ENCODE data around the gene PLAAT4.
"Not testable (repeated sequence)": the region's sequence is repeated elsewhere in the genome, so short reads cannot be mapped to it uniquely, and the experiment has no call there.

Gene PLAAT4

GRCh38 chr11:63523151-63523550 lies 13.5 kb upstream of the PLAAT4 start:
- H3K4me3 Mint-ChIP-seq: no peak overlapping the region
- H3K9me3 Mint-ChIP-seq: peaks cover 4% of the 10 kb centered on the region
- ATAC-seq: no peak
- H3K4me1 Mint-ChIP-seq: peaks cover 6% of the 10 kb centered on the region
- no peak overlapping the region for H3K27ac Mint-ChIP-seq
- no peaks in the 10 kb centered on the region for H3K27me3 Mint-ChIP-seq
- no peak for DNase-seq
- H3K36me3 Mint-ChIP-seq (ENCODE audit: low read depth): no peaks in the 10 kb centered on the region

- H3K27ac Mint-ChIP-seq: no peak overlapping the region
- peaks cover 4% of the 10 kb centered on the region for H3K9me3 Mint-ChIP-seq
- no peak for ATAC-seq
Observed at GRCh38 chr11:63527667-63528066, 8.9 kb upstream of the PLAAT4 start.

GRCh38 chr11:63528156-63528555 lies 8.5 kb upstream of the PLAAT4 start:
- not testable (repeated sequence) for DNase-seq; H3K27me3 Mint-ChIP-seq; H3K36me3 Mint-ChIP-seq (ENCODE audit: low read depth); H3K9me3 Mint-ChIP-seq; ATAC-seq; H3K27ac Mint-ChIP-seq; H3K4me3 Mint-ChIP-seq
- H3K4me1 Mint-ChIP-seq: peaks cover 36% of the 10 kb centered on the region

More at GRCh38 chr11:63527667-63528066, 8.9 kb upstream of the PLAAT4 start:
- Mint-ChIP-seq H3K36me3 (ENCODE audit: low read depth) (no peaks in the 10 kb centered on the region), H3K4me3 (no peak overlapping the region), H3K27me3 (no peaks in the 10 kb centered on the region), H3K4me1 (peaks cover 32% of the 10 kb centered on the region)
- no peak for DNase-seq

GRCh38 chr11:63528729-63529278 lies 7.8 kb upstream of the PLAAT4 start:
- not testable (repeated sequence) for H3K4me3 Mint-ChIP-seq; H3K9me3 Mint-ChIP-seq; H3K27ac Mint-ChIP-seq; DNase-seq; ATAC-seq; H3K27me3 Mint-ChIP-seq; H3K36me3 Mint-ChIP-seq (ENCODE audit: low read depth)
- H3K4me1 Mint-ChIP-seq: peaks cover 43% of the 10 kb centered on the region

GRCh38 chr11:63529373-63529772 lies 7.2 kb upstream of the PLAAT4 start:
- ATAC-seq; DNase-seq; H3K27me3 Mint-ChIP-seq; H3K27ac Mint-ChIP-seq; H3K9me3 Mint-ChIP-seq; H3K4me3 Mint-ChIP-seq; H3K36me3 Mint-ChIP-seq (ENCODE audit: low read depth): not testable (repeated sequence)
- H3K4me1 Mint-ChIP-seq: peaks cover 49% of the 10 kb centered on the region

GRCh38 chr11:63530021-63530420 lies 6.6 kb upstream of the PLAAT4 start:
- DNase-seq (no peak), ATAC-seq (no peak)
- Mint-ChIP-seq H3K4me3 (no peak overlapping the region), H3K27ac (no peak overlapping the region), H3K9me3 (no peaks in the 10 kb centered on the region), H3K27me3 (no peaks in the 10 kb centered on the region), H3K4me1 (peaks cover 54% of the 10 kb centered on the region), H3K36me3 (ENCODE audit: low read depth) (no peaks in the 10 kb centered on the region)

- H3K27me3 Mint-ChIP-seq; H3K9me3 Mint-ChIP-seq; H3K4me3 Mint-ChIP-seq; H3K36me3 Mint-ChIP-seq (ENCODE audit: low read depth): not testable (repeated sequence)
- Mint-ChIP-seq H3K27ac (peak overlapping the region; percentile 62), H3K4me1 (peaks cover 66% of the 10 kb centered on the region)
- DNase-seq (peak; percentile 37), ATAC-seq (peak; percentile 79)
Observed at GRCh38 chr11:63531074-63531792, 5.4 kb upstream of the PLAAT4 start.

GRCh38 chr11:63532117-63532516 lies 4.5 kb upstream of the PLAAT4 start:
- Mint-ChIP-seq H3K27me3 (no peaks in the 10 kb centered on the region), H3K27ac (no peak overlapping the region), H3K36me3 (ENCODE audit: low read depth) (no peaks in the 10 kb centered on the region), H3K4me1 (peaks cover 75% of the 10 kb centered on the region), H3K9me3 (no peaks in the 10 kb centered on the region), H3K4me3 (no peak overlapping the region)
- no peak for DNase-seq
- ATAC-seq: no peak

- no peaks in the 10 kb centered on the region for H3K27me3 Mint-ChIP-seq
- no peaks in the 10 kb centered on the region for H3K36me3 Mint-ChIP-seq (ENCODE audit: low read depth)
- no peak overlapping the region for H3K4me3 Mint-ChIP-seq
- H3K4me1 Mint-ChIP-seq: peaks cover 82% of the 10 kb centered on the region
- no peak overlapping the region for H3K27ac Mint-ChIP-seq
- no peaks in the 10 kb centered on the region for H3K9me3 Mint-ChIP-seq
- DNase-seq: no peak
- ATAC-seq: no peak
Observed at GRCh38 chr11:63532799-63533475, 3.7 kb upstream of the PLAAT4 start.

- H3K4me1 Mint-ChIP-seq: peaks cover 90% of the 10 kb centered on the region
- no peaks in the 10 kb centered on the region for H3K36me3 Mint-ChIP-seq (ENCODE audit: low read depth)
- H3K9me3 Mint-ChIP-seq: no peaks in the 10 kb centered on the region
- DNase-seq (no peak), ATAC-seq (no peak)
- no peaks in the 10 kb centered on the region for H3K27me3 Mint-ChIP-seq
- no peak overlapping the region for H3K27ac Mint-ChIP-seq
- H3K4me3 Mint-ChIP-seq: no peak overlapping the region
Observed at GRCh38 chr11:63534076-63534475, 2.5 kb upstream of the PLAAT4 start.

- peak overlapping the region; percentile 29 for H3K4me3 Mint-ChIP-seq
- no peaks in the 10 kb centered on the region for H3K36me3 Mint-ChIP-seq (ENCODE audit: low read depth)
- no peaks in the 10 kb centered on the region for H3K27me3 Mint-ChIP-seq
- H3K9me3 Mint-ChIP-seq: no peaks in the 10 kb centered on the region
- H3K27ac Mint-ChIP-seq: peak overlapping the region; percentile 73
- peaks cover 86% of the 10 kb centered on the region for H3K4me1 Mint-ChIP-seq
- ATAC-seq (peak; percentile 8), DNase-seq (no peak)
Observed at GRCh38 chr11:63534895-63535461, 1.6 kb upstream of the PLAAT4 start.

GRCh38 chr11:63535734-63536133 lies 874 bp upstream of the PLAAT4 start:
- no peaks in the 10 kb centered on the region for H3K27me3 Mint-ChIP-seq
- H3K9me3 Mint-ChIP-seq: no peaks in the 10 kb centered on the region
- no peaks in the 10 kb centered on the region for H3K36me3 Mint-ChIP-seq (ENCODE audit: low read depth)
- peak overlapping the region; percentile 87 for H3K27ac Mint-ChIP-seq
- DNase-seq (peak; percentile 38), ATAC-seq (peak; percentile 76)
- peaks cover 88% of the 10 kb centered on the region for H3K4me1 Mint-ChIP-seq
- peak overlapping the region; percentile 82 for H3K4me3 Mint-ChIP-seq

GRCh38 chr11:63537293-63538101 lies 889 bp downstream of the PLAAT4 start:
- Mint-ChIP-seq H3K9me3 (no peaks in the 10 kb centered on the region), H3K27me3 (no peaks in the 10 kb centered on the region), H3K36me3 (ENCODE audit: low read depth) (no peaks in the 10 kb centered on the region), H3K4me1 (peaks cover 77% of the 10 kb centered on the region), H3K27ac (peak overlapping the region; percentile 87), H3K4me3 (peak overlapping the region; percentile 82)
- DNase-seq (no peak), ATAC-seq (peak; percentile 11)

GRCh38 chr11:63542506-63542905 lies 5.9 kb downstream of the PLAAT4 start:
- H3K27ac Mint-ChIP-seq; ATAC-seq; H3K36me3 Mint-ChIP-seq (ENCODE audit: low read depth); H3K4me3 Mint-ChIP-seq; DNase-seq; H3K9me3 Mint-ChIP-seq; H3K27me3 Mint-ChIP-seq: not testable (repeated sequence)
- peaks cover 37% of the 10 kb centered on the region for H3K4me1 Mint-ChIP-seq

Data from activated naive CD8-positive, alpha-beta T cell treated with anti-CD3 and anti-CD28 coated beads, Interleukin-2, amount 50 U/mL, for 24 hours (primary cell).